Endothelial cell of umbilical vein (primary cell): ENCODE results near the gene SAP30L. TPM values are rescaled to one million over a fixed set of nuclear protein-coding genes. Genes with fewer than 3 reads are reported as not detected.

Experiments
- BruUV-seq: library from RNA; stranded (reverse); fragments of 400-500 nt; replicated peaks from 2 replicates; lab custom pipeline; 2021; lab: Mats Ljungman, UMichigan
- CTCF ChIA-PET: fragments of 300-600, 350-600 bp; sonication (Branson Sonifier 250); formaldehyde crosslinking; loops from one replicate; lab custom pipeline; 2021; ENCODE audit warnings: antibody characterized with exemption, inconsistent platforms; lab: Charles Lee
- POLR2A ChIA-PET: fragments of 300-600, 350-600 bp; sonication (Branson Sonifier 250); formaldehyde crosslinking; loops from one replicate; lab custom pipeline; 2021; ENCODE audit warnings: antibody characterized with exemption, inconsistent platforms; lab: Charles Lee
- DNase-seq: peaks from one replicate; pipeline ENCODE4 v3.0.0-alpha.2; 2011; ENCODE audit warnings: low read depth, low spot score
- FAIRE-seq: peaks from 2 replicates; lab custom pipeline; 2011; peaks lifted over from hg19 to GRCh38; lab: Jason Lieb, UNC
- H2AFZ ChIP-seq: 2 replicates; pipeline ENCODE4 v1.6.0; 2012; ENCODE audit warnings: low read depth, low read length, control low read depth, inconsistent platforms
- H3K27ac ChIP-seq: 2 replicates; pipeline ENCODE4 v1.5.1; 2011; ENCODE audit warnings: low read depth, mild to moderate bottlenecking, control low read depth, low read length, moderate library complexity; ENCODE audit not compliant: insufficient read depth
- H3K27me3 ChIP-seq, 2 experiments: 2 replicates each; pipeline versions ENCODE4 v1.6.0 to v1.6.1; 2011; ENCODE audit warnings: low read length in 2 of 2, mixed read lengths in 1 of 2; ENCODE audit not compliant: control insufficient read depth in 2 of 2, insufficient read depth in 2 of 2
- H3K36me3 ChIP-seq, 2 experiments: 2 replicates in 1 of 2; 3 replicates in 1 of 2; pipeline ENCODE4 v1.5.1; 2011; ENCODE audit warnings: low read length in 2 of 2, mild to moderate bottlenecking in 1 of 2, moderate library complexity in 1 of 2; ENCODE audit not compliant: control insufficient read depth in 2 of 2, insufficient read depth in 2 of 2; ENCODE audit errors: extremely low read depth in 1 of 2
- H3K4me1 ChIP-seq: 3 replicates; pipeline ENCODE4 v1.5.1; 2011; ENCODE audit warnings: mild to moderate bottlenecking, low read length; ENCODE audit not compliant: control insufficient read depth, insufficient read depth; ENCODE audit errors: extremely low read depth
- H3K4me2 ChIP-seq: 2 replicates; pipeline ENCODE4 v1.6.1; 2011; ENCODE audit warnings: low read length, control low read depth, mixed read lengths; ENCODE audit not compliant: insufficient read depth
- H3K4me3 ChIP-seq, 3 experiments: fragments of 200-600 bp in 1 of 3; sonication (generic), shearing (Covaris generic) in 1 of 3; replicated peaks in 1 of 3; 2 replicates each; pipeline ENCODE4 v1.5.1; 2011 to 2016; ENCODE audit warnings: control low read depth in 3 of 3, low read length in 3 of 3, mild to moderate bottlenecking in 2 of 3, inconsistent platforms in 1 of 3, low read depth in 1 of 3, moderate library complexity in 1 of 3; ENCODE audit not compliant: insufficient read depth in 1 of 3
- H3K79me2 ChIP-seq: 2 replicates; pipeline ENCODE4 v1.6.0; 2012; ENCODE audit warnings: low read length, inconsistent platforms; ENCODE audit not compliant: control insufficient read depth, insufficient read depth
- H3K9ac ChIP-seq: replicated peaks from 2 replicates; pipeline ENCODE3; 2011; ENCODE audit warnings: low read length, control low read depth; ENCODE audit not compliant: insufficient read depth; ENCODE audit errors: extremely low read depth
- H3K9me1 ChIP-seq: replicated peaks from 3 replicates; pipeline ENCODE4 v1.6.0; 2011; ENCODE audit warnings: mild to moderate bottlenecking, low read length; ENCODE audit not compliant: control insufficient read depth, insufficient read depth; ENCODE audit errors: extremely low read depth
- H3K9me3 ChIP-seq: replicated peaks from 2 replicates; pipeline ENCODE4 v1.5.1; 2012; ENCODE audit warnings: low read length, inconsistent platforms; ENCODE audit not compliant: control insufficient read depth, insufficient read depth
- H4K20me1 ChIP-seq: replicated peaks from 2 replicates; pipeline ENCODE3; 2011; ENCODE audit warnings: mild to moderate bottlenecking, low read length; ENCODE audit not compliant: control insufficient read depth, insufficient read depth; ENCODE audit errors: extremely low read depth
- EZH2 ChIP-seq: IDR thresholded peaks from 2 replicates; pipeline ENCODE4 v1.6.1; 2012; ENCODE audit warnings: borderline replicate concordance, low read depth, mild to moderate bottlenecking, moderate library complexity, low read length, inconsistent platforms; ENCODE audit not compliant: severe bottlenecking
- JUN ChIP-seq: IDR thresholded peaks from 2 replicates; pipeline ENCODE4 v1.6.1; 2011; ENCODE audit warnings: borderline replicate concordance, low read depth; ENCODE audit not compliant: insufficient read length, insufficient read depth
- POLR2A ChIP-seq: IDR thresholded peaks from 2 replicates; pipeline ENCODE4 v1.6.1; 2012; ENCODE audit warnings: low read depth, mild to moderate bottlenecking, control low read depth, low read length
- dilution Hi-C: fragments of 300-500 bp; cut with MboI; formaldehyde crosslinking; loops from one replicate; pipeline ENCODE4 v1.15.0; 2019; ENCODE audit warnings: low sequenced_read_pairs; ENCODE audit not compliant: extremely low pct_ligation_motif_present
- intact Hi-C: fragments of 100-400 bp; cut with micrococcal nuclease; formaldehyde crosslinking; loops from one replicate; pipeline ENCODE4 v1.10.0; 2022
- polyA plus RNA-seq, 4 experiments: library from polyadenylated mRNA; depleted of rRNA in 3 of 4; stranded (reverse) in 3 of 4; unstranded in 1 of 4; fragments of >200 nt; gene quantifications; 2 replicates each; pipeline versions ENCODE4 v1.2.1 to v1.2.3, GENCODE V29; 2011 to 2012; ENCODE audit warnings: missing spikeins in 1 of 4
- total RNA-seq: library from RNA; stranded (reverse); gene quantifications from 2 replicates; pipeline ENCODE4 v1.2.3, GENCODE V29; 2021

Gene SAP30L
- total and polyA plus RNA-seq, 2 donors (not counting 3 experiments of a cell fraction or from before 2014, with no cell fraction given), result 18.1 to 37.8 TPM

- Histone ChIP-seq H3K4me2 (no peak overlapping the region), H3K4me1 (no peaks in the 10 kb centered on the region), H3K9ac (no peak overlapping the region), H3K9me3 (no peaks in the 10 kb centered on the region), H3K27me3 (peaks cover 95 to 99% of the 10 kb centered on the region in 2 experiments), H4K20me1 (no peaks in the 10 kb centered on the region), H3K36me3 (no peaks in the 10 kb centered on the region), H2AFZ (no peak overlapping the region), H3K9me1 (no peaks in the 10 kb centered on the region), H3K27ac (no peak overlapping the region), H3K79me2 (no peaks in the 10 kb centered on the region), H3K4me3 (no peak overlapping the region)
- dilution Hi-C loops, result no loop called here
- ChIA-PET CTCF (interaction anchor here (1.2 to 2.3 kb wide), 3 partner anchors 11 to 38 kb away, joined by 4 to 10 read pairs (median 9); no protein-coding TSS in a partner anchor), POLR2A (no interaction called here)
- TF ChIP-seq EZH2 (peak; percentile 89), POLR2A (no peak)
- intact Hi-C loops, result no loop called here
- FAIRE-seq, result no peak
- DNase-seq, result no peak
- BruUV-seq, result no TSS peak
These were observed 37.0 kb downstream of the SAP30L start for GRCh38 chr5:154482528-154483449.

- CTCF ChIA-PET, result interaction anchor here (1.2 to 2.3 kb wide), 4 partner anchors 12 to 37 kb away, joined by 3 to 10 read pairs (median 6); no protein-coding TSS in a partner anchor
- BruUV-seq, result no TSS peak
- dilution Hi-C loops, result no loop called here
These were observed 38.0 kb downstream of the SAP30L start for GRCh38 chr5:154483654-154484392.

More at GRCh38 chr5:154483654-154484392, 38.0 kb downstream of the SAP30L start:
- no peaks in the 10 kb centered on the region for H3K9me1 ChIP-seq
- H2AFZ ChIP-seq, result no peak overlapping the region
- H3K4me3 ChIP-seq, result no peak overlapping the region
- no peaks in the 10 kb centered on the region for H3K9me3 ChIP-seq
- H3K27me3 ChIP-seq, result peaks cover 88 to 91% of the 10 kb centered on the region in 2 experiments
- no peak overlapping the region for H3K4me2 ChIP-seq
- POLR2A ChIA-PET, result no interaction called here
- DNase-seq (no peak), FAIRE-seq (no peak)
- H3K27ac ChIP-seq, result no peak overlapping the region
- intact Hi-C loops, result no loop called here
- no peaks in the 10 kb centered on the region for H4K20me1 ChIP-seq
- TF ChIP-seq EZH2 (peak; percentile 86), JUN (no peak)
- H3K79me2 ChIP-seq, result no peaks in the 10 kb centered on the region
- no peaks in the 10 kb centered on the region for H3K36me3 ChIP-seq
- H3K4me1 ChIP-seq, result no peaks in the 10 kb centered on the region
- no peak overlapping the region for H3K9ac ChIP-seq
